Coronary artery (tissue), 2 donors: ENCODE measurements around the gene DDAH2.
"Not testable (repeated sequence)": the region's sequence is repeated elsewhere in the genome, so short reads cannot be mapped to it uniquely, and the experiment has no call there.

Experiments
- DNase-seq: peaks from one replicate; pipeline ENCODE4 v3.0.0-alpha.2; 2017; ENCODE audit warnings: low spot score
- H3K27ac ChIP-seq, 2 donors: fragments of 200-600 bp; sonication (generic); one replicate each; pipeline ENCODE4 v1.5.1; 2016 to 2019
- H3K4me3 ChIP-seq: fragments of 200-600 bp; sonication (generic); 2 replicates; pipeline ENCODE4 v1.5.1; 2016; ENCODE audit warnings: mild to moderate bottlenecking, moderate library complexity
- CTCF ChIP-seq: fragments of 200-600 bp; sonication (generic); IDR thresholded peaks from one replicate; pipeline ENCODE4 v1.5.1; 2019; ENCODE audit warnings: antibody characterized with exemption

Gene DDAH2

GRCh38 chr6:31711233-31711632 lies 17.9 kb downstream of the DDAH2 start:
- Histone ChIP-seq H3K27ac (no peak overlapping the region), H3K4me3 (no peak overlapping the region)
- no peak for DNase-seq
- no peak for TF ChIP-seq CTCF

DNA sequence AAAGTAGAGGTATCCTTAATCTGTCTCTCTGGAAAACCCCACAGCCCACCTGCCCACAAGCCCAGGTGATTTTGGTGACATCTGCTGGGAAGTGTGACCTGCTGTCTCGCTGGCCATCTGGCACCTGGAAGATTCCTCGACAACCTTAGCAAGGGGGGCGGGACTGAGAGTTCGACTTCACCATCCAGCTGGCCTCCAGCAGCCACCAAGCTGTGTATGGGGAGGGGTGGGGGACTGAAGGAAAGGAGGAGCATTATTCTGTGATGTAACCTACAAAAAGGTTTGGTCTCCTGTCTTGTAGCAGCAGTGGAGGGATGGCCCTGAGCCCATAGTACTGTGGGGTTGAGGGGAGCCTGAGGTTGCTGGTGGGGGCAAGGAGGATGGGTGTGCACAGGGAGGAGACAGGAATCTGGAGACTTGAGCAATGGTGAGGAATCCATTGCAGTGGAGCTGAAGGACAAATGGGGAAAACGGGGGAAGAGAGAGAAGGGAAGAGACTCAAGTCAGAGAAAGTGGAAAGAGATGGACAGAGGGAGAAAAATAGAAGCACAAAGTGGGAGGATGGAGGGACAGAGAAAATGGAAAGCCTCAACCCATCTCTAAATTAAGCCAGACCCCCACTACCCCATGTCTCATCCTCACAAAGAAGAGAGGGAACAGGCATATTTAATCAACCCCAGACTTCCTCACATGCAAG lies 18.4 kb downstream of the DDAH2 start:
- H3K4me3 ChIP-seq, result no peak overlapping the region
- DNase-seq, result no peak
- H3K27ac ChIP-seq, result no peak overlapping the region
- no peak for TF ChIP-seq CTCF

GRCh38 chr6:31709157-31709556 lies 19.9 kb downstream of the DDAH2 start:
- H3K27ac ChIP-seq, H3K4me3 ChIP-seq, DNase-seq: not testable (repeated sequence)

GRCh38 chr6:31708224-31708623 lies 20.9 kb downstream of the DDAH2 start:
- no peak overlapping the region for H3K27ac ChIP-seq
- no peak overlapping the region for H3K4me3 ChIP-seq
- DNase-seq, result no peak
- TF ChIP-seq CTCF, result no peak

GRCh38 chr6:31707701-31708100 lies 21.4 kb downstream of the DDAH2 start:
- H3K27ac ChIP-seq, result no peak overlapping the region
- H3K4me3 ChIP-seq, result no peak overlapping the region
- DNase-seq, result no peak
- no peak for TF ChIP-seq CTCF

DNA sequence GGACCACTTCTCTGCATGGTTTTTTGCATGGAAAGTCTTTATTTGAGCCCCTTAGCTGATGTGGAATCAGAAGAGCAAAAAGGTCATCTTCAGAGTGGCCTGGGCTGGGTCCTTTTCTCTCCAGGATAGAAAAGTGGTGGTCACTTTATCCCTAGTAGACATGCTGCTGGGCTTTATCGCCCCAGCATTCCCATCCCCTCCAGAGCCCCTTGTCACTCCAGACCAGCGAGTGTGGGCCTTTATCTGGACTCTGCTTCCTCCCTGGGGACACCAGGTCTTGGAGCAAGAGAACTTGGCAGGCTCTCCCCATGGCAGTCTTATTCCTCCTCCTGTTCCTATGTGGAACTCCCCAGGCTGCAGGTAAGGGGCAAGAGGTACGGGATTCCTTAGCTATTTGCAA lies 22.5 kb downstream of the DDAH2 start, which contains the start of gene LY6G6F:
Gene LY6G6F, plus strand, starts transcription at position 268 of the 400 bp plus-strand sequence. Its CDS starts 41 bp downstream, at position 309.
- Histone ChIP-seq H3K27ac (no peak within 1 kb of the TSS), H3K4me3 (no peak within 1 kb of the TSS)
- DNase-seq, result no peak
- TF ChIP-seq CTCF, result no peak

GRCh38 chr6:31705931-31706330 lies 23.2 kb downstream of the DDAH2 start:
- no peak overlapping the region for H3K27ac ChIP-seq
- no peak for DNase-seq
- H3K4me3 ChIP-seq, result no peak overlapping the region
- no peak for TF ChIP-seq CTCF
